Muscle of arm (tissue), 12 donors: Measurements from ENCODE around the gene ZNF407. TPM values are rescaled to one million over a fixed set of nuclear protein-coding genes. Genes with fewer than 3 reads are reported as not detected.

Experiments used
- DNase-seq: peaks from one replicate; pipeline ENCODE4 v3.0.0-alpha.2; 2013
- polyA plus RNA-seq, 12 donors: library from polyadenylated mRNA; unstranded; fragments of 120-200 nt; gene quantifications; one replicate each; pipeline ENCODE4 v1.2.1, GENCODE V29; 2013; ENCODE audit not compliant: insufficient read length in 12 of 12

ZNF407 gene
- polyA plus RNA-seq, 12 donors = 5.5 to 7.3 (median 6.4) TPM; not detected in 1

DNA sequence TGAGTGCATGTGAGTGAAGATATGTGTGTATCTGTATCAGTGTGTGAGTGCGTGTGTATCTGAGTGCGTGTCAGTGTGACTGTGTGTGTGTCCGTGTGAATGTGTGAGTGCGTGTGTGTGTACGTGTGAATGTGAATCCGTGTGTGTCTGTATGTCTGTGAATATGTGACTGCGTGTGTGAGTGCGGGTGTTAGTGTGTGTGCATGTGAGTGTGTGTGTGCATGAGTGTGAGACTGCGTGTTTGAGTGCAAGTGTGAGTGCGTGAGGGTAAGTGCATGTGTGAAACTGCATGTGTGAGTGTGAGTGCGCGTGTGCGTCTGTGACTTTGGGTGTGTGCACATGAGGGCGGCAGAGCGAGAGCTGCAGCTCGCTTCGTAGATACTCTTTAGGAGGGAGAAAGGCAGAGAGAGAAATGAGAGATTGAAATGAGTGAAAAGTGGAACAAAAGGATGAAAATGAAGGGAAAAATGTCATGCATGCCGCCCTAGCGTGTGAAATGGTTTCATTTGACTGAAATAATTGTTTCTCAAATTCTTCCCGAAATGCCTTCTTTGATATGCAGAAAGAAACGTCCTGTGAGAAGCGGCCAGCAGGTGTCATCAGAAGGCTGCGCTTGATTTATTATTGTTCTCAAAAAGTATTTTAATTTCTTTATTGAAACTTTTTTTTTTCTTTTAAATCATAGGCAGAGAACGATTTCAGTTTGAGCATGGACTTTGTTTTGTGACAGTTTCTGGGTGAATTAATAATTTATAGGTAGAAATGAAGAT is 25.6 kb downstream of the ZNF407 start:
- DNase-seq = peak; percentile 11

- DNase-seq = no peak
Observed at GRCh38 chr18:74624466-74624865, 26.8 kb downstream of the ZNF407 start.

DNA sequence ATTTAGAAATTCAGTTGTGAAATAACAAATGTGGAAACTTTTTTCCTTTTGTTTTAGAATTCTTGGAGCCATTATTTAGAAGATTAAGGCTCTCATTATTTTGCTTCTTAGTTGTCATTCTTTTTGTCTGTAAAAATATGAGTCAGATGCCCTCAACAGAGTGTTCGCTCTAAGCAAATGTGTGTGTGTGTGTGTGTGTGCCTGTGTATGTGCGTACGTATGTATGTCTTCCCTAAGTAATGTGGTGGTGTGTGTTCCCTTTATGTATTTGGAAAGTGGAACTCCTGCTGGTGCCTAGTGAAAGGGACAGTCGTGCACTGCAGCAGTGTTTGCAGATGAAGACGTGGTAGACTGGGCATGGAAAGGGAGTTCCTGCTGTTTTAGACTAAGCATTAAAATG is 27.5 kb downstream of the ZNF407 start:
- DNase-seq = no peak

GRCh38 chr18:74626049-74626874 is 28.6 kb downstream of the ZNF407 start:
- no peak for DNase-seq

DNA sequence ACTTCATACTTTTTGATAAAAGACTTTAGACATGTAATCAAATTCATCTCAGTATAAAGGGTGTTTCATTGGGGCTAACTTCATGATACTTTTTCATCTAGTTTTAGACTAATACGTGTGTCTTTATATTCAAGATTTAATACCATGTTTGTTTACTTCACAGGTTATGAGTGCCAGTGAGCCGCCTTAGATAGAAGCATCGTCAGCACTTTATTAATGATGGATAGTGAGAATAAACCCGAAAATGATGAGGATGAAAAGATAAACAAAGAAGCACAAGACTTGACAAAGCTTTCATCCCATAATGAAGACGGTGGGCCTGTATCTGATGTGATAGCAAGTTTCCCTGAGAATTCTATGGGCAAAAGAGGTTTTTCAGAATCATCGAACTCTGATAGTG is 33.1 kb downstream of the ZNF407 start:
- no peak for DNase-seq

DNA sequence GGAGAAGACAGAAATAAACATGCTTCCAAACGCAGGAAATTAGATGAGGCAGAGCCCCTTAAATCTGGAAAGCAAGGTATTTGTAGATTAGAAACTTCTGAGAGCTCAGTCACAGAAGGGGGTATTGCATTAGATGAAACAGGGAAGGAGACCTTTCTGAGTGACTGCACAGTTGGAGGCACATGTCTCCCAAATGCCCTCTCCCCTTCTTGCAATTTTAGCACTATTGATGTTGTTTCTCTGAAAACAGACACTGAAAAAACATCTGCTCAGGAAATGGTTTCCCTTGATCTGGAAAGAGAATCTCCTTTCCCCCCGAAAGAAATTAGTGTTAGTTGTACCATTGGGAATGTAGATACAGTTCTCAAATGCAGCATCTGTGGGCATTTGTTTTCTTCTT is 33.5 kb downstream of the ZNF407 start:
- no peak for DNase-seq

GRCh38 chr18:74631623-74632350 is 34.1 kb downstream of the ZNF407 start:
- peak; percentile 10 for DNase-seq

GRCh38 chr18:74632351-74632679 is 34.6 kb downstream of the ZNF407 start:
- DNase-seq = no peak

GRCh38 chr18:74632856-74633255 is 35.2 kb downstream of the ZNF407 start:
- no peak for DNase-seq

- DNase-seq = no peak
Observed at GRCh38 chr18:74633652-74634352, 36.1 kb downstream of the ZNF407 start.

DNA sequence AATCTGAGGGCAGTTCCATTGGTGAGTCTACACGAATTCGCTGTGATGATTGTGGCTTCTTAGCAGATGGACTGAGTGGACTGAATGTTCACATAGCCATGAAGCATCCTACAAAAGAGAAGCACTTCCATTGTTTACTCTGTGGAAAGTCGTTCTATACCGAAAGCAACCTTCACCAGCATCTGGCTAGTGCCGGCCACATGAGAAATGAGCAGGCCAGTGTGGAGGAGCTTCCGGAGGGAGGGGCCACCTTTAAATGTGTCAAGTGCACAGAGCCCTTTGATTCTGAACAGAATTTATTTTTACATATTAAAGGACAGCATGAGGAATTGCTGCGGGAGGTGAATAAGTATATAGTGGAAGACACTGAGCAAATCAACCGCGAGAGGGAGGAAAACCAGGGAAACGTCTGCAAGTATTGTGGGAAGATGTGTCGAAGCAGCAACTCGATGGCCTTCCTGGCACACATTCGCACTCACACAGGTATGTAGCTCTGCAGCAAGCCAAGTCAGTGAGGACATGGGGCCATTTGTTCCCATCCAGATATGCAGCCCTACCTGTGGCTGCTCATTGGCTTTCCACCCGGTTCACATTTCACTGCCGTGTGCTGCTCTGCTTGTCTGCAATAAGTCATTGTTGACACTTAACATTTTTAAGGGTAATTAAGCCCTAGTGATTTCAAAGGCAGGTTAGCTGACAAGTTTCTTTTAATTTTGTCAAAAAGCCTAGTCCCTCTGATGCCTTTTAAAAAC is 37.7 kb downstream of the ZNF407 start:
- DNase-seq = no peak

- no peak for DNase-seq
Observed at GRCh38 chr18:74637070-74637469, 39.4 kb downstream of the ZNF407 start.

DNA sequence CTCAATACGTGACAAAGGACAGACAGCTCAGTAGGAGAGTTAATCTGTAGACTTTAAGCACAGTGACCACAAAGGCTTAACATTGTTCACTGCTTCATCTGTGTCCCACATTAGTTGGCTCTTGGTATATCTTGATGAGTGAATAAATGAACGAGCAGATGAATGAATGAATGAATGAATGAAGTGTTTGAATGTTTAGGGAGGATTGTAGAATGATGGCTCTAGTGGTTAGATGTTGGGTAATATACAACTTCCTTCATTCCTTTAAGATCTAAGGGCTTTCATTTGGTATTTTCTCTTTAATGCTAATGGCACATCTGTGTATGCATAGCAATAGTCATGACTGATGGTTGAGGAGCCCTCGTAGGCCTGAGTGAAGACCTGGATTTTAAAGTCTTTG is 40.5 kb downstream of the ZNF407 start:
- no peak for DNase-seq

DNA sequence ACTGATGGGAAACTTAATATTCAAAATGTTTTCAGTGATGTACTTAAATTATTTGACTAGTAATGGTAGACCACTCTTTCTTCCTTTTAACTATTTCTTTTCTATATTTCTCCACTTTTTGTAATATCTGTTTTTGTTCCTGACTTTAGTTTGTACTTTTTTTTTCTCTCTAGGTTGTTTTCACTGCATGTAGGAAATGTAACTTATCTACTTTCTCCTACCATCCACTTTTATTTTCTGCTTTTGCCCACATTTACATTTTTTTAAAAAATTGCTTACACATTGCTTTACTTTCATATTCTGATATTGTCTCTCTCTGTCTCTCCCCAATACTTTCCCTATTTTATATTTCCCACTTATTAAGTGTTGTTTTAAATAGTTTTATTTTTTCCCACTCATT is 47.0 kb downstream of the ZNF407 start:
- DNase-seq = no peak

DNA sequence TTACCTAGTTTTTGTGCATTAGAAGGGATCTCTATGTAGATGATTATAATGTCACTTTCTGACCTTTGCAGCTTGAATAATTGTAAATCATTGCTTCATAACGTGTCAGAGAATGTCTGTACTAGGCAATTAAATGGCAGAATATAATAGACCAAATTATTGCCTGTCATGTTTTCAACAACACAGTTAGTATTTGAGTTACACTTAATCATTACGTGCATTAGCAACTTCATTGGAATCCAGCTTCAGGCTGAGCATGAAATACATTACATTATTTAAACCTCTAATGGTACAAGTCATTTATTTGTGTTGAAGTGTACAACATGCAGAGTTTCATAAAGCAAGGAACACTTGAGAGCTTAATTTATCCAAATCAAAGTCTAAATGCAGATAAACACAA is 48.0 kb downstream of the ZNF407 start:
- no peak for DNase-seq

GRCh38 chr18:74651327-74652128 is 53.9 kb downstream of the ZNF407 start:
- no peak for DNase-seq

GRCh38 chr18:74652392-74652988 is 54.8 kb downstream of the ZNF407 start:
- peak; percentile 35 for DNase-seq

GRCh38 chr18:74654638-74655037 is 57.0 kb downstream of the ZNF407 start:
- peak; percentile 16 for DNase-seq

DNA sequence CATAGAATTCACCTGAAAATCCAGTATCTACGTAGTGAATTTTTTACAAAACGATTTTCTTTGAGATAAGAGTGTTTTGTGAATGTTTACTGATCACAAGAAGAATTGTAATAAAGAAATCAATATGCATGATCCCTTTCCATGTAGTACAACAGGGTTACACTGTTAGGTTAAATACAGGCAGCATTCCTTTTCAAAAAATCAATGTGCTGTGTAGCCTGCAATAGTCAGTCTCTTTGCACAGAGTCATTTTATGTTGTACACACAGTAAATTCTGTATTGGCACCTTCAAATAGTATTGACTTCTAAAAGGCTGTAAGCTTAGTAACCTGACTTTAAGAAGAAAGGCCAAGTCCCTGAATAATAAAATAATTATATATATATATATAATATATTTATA is 63.3 kb downstream of the ZNF407 start:
- DNase-seq = no peak

- no peak for DNase-seq
Observed at GRCh38 chr18:74661691-74662090, 64.0 kb downstream of the ZNF407 start.
